PC-3 (cell line): ENCODE results near the gene VDR. TPM values are rescaled to one million over a fixed set of nuclear protein-coding genes. Genes with fewer than 3 reads are reported as not detected.

ENCODE experiments used
- ATAC-seq: fragments of 200-7000 bp; cut with Tn5 transposase; 2 replicates; pipeline ENCODE4 v1.9.1; 2020; ENCODE audit warnings: mild to moderate bottlenecking, moderate library complexity
- BruUV-seq: library from RNA; stranded (reverse); fragments of 400-500 nt; replicated peaks from 2 replicates; lab custom pipeline; 2021; lab: Mats Ljungman, UMichigan
- CTCF ChIA-PET: fragments of 300-600 bp; sonication (Branson Sonifier 250); formaldehyde crosslinking; loops from one replicate; lab custom pipeline; 2022; ENCODE audit warnings: antibody characterized with exemption; lab: Charles Lee
- POLR2A ChIA-PET: fragments of 300-600 bp; sonication (Branson Sonifier 250); formaldehyde crosslinking; loops from one replicate; lab custom pipeline; 2022; ENCODE audit warnings: antibody characterized with exemption; ENCODE audit not compliant: unreplicated experiment; lab: Charles Lee
- DNase-seq: peaks from one replicate; pipeline ENCODE4 v3.0.0-alpha.2; 2015
- H2AFZ ChIP-seq: fragments of 300-600 bp; sonication (generic); 2 replicates; pipeline ENCODE4 v1.6.0; 2016; ENCODE audit warnings: antibody characterized with exemption, low read length
- H3F3A ChIP-seq: fragments of 300-600 bp; sonication (generic); one replicate; pipeline ENCODE4 v1.6.0; 2017; ENCODE audit warnings: antibody characterized with exemption, low read length, control low read depth, mild to moderate bottlenecking; ENCODE audit not compliant: unreplicated experiment
- H3K27ac ChIP-seq: fragments of 300-600 bp; sonication (generic); 2 replicates; pipeline ENCODE4 v1.5.1; 2016; ENCODE audit warnings: mild to moderate bottlenecking, low read length
- H3K27me3 ChIP-seq: fragments of 300-600 bp; sonication (generic); 2 replicates; pipeline ENCODE4 v1.6.1; 2016; ENCODE audit warnings: low read length, mixed read lengths
- H3K36me3 ChIP-seq: fragments of 300-600 bp; sonication (generic); 2 replicates; pipeline ENCODE4 v1.6.1; 2016; ENCODE audit warnings: low read depth, mixed run types, low read length, mixed read lengths
- H3K4me1 ChIP-seq: fragments of 300-600 bp; sonication (generic); 2 replicates; pipeline ENCODE4 v1.5.1; 2016; ENCODE audit warnings: low read length; ENCODE audit not compliant: insufficient read depth
- H3K4me2 ChIP-seq: fragments of 300-600 bp; sonication (generic); 2 replicates; pipeline ENCODE4 v1.6.0; 2016; ENCODE audit warnings: low read length
- H3K4me3 ChIP-seq: fragments of 300-600 bp; sonication (generic); 2 replicates; pipeline ENCODE4 v1.5.1; 2016; ENCODE audit warnings: mild to moderate bottlenecking, low read length, mixed read lengths
- H3K79me2 ChIP-seq: fragments of 300-600 bp; sonication (generic); 2 replicates; pipeline ENCODE4 v1.6.1; 2017; ENCODE audit warnings: low read length, mixed read lengths
- H3K9ac ChIP-seq: fragments of 300-600 bp; sonication (generic); 2 replicates; pipeline ENCODE4 v1.6.0; 2016; ENCODE audit warnings: mild to moderate bottlenecking, low read length
- H3K9me2 ChIP-seq: fragments of 300-600 bp; sonication (generic); replicated peaks from 2 replicates; pipeline ENCODE4 v1.6.1; 2016; ENCODE audit warnings: mixed run types, low read length, mixed read lengths
- H3K9me3 ChIP-seq: fragments of 300-600 bp; sonication (generic); 2 replicates; pipeline ENCODE4 v1.6.1; 2016; ENCODE audit warnings: low read length, mixed read lengths
- H4K20me1 ChIP-seq: fragments of 300-600 bp; sonication (generic); 2 replicates; pipeline ENCODE4 v1.6.1; 2016; ENCODE audit warnings: low read length, mixed read lengths
- CTCF ChIP-seq: fragments of 300-600 bp; sonication (generic); conservative IDR thresholded peaks from 2 replicates; pipeline ENCODE4 v1.5.1; 2017; ENCODE audit warnings: antibody characterized with exemption, low read depth, mild to moderate bottlenecking, low read length
- EZH2 ChIP-seq: fragments of 300-600 bp; sonication (generic); IDR thresholded peaks from one replicate; pipeline ENCODE4 v1.6.1; 2017; ENCODE audit warnings: antibody characterized with exemption, mild to moderate bottlenecking, low read length; ENCODE audit not compliant: unreplicated experiment
- EZH2phosphoT487 ChIP-seq: fragments of 300-600 bp; sonication (generic); IDR thresholded peaks from 2 replicates; pipeline ENCODE4 v1.6.1; 2018; ENCODE audit warnings: mild to moderate bottlenecking, antibody characterized with exemption, low read length, borderline replicate concordance
- intact Hi-C: fragments of 100-400 bp; cut with micrococcal nuclease; formaldehyde crosslinking; loops from 2 replicates; pipeline ENCODE4 v1.9.0; 2023
- total RNA-seq: library from RNA; depleted of rRNA; stranded (reverse); fragments of >200 nt; gene quantifications from 2 replicates; pipeline ENCODE4 v1.2.3, GENCODE V29; 2014

Gene VDR
- total RNA-seq, 1 experiment from 2014 or later: 19.9 TPM

GRCh38 chr12:47920913-47921312 is 16.1 kb upstream of the VDR start:
- Histone ChIP-seq H3K4me3 (no peak overlapping the region), H3K9me3 (no peaks in the 10 kb centered on the region), H3K27ac (no peak overlapping the region), H3K4me1 (no peaks in the 10 kb centered on the region), H2AFZ (no peak overlapping the region), H4K20me1 (no peaks in the 10 kb centered on the region), H3K79me2 (no peaks in the 10 kb centered on the region), H3F3A (no peaks in the 10 kb centered on the region), H3K9me2 (no peaks in the 10 kb centered on the region), H3K9ac (no peak overlapping the region), H3K4me2 (no peak overlapping the region), H3K36me3 (no peaks in the 10 kb centered on the region), H3K27me3 (peaks cover 59% of the 10 kb centered on the region)
- ATAC-seq (no peak), DNase-seq (no peak)
- intact Hi-C loops: no loop called here
- ChIA-PET CTCF (no interaction called here), POLR2A (interaction anchor here (0.6 kb wide), 1 partner anchor 16 kb away, joined by 3 read pairs; the partner anchor contains the start of gene VDR)
- TF ChIP-seq EZH2 (no peak), EZH2phosphoT487 (no peak), CTCF (no peak)
- no TSS peak for BruUV-seq

- Histone ChIP-seq H3K4me3 (no peak overlapping the region), H3K27me3 (peaks cover 15% of the 10 kb centered on the region; the same call in 1 of the 2 replicates), H2AFZ (no peak overlapping the region), H3K9me2 (no peaks in the 10 kb centered on the region), H3K79me2 (no peaks in the 10 kb centered on the region), H3K4me2 (no peak overlapping the region), H3K36me3 (no peaks in the 10 kb centered on the region), H4K20me1 (no peaks in the 10 kb centered on the region), H3K9ac (no peak overlapping the region), H3K4me1 (no peaks in the 10 kb centered on the region), H3F3A (no peaks in the 10 kb centered on the region), H3K27ac (no peak overlapping the region), H3K9me3 (no peaks in the 10 kb centered on the region)
- TF ChIP-seq EZH2: no peak
- BruUV-seq: no TSS peak
- intact Hi-C loops: no loop called here
- DNase-seq (no peak), ATAC-seq (no peak)
- CTCF ChIA-PET: no interaction called here
- POLR2A ChIA-PET: no interaction called here
Measured at GRCh38 chr12:47913081-47913480, 8.3 kb upstream of the VDR start.

- ATAC-seq: no peak
- Histone ChIP-seq H3K36me3 (no peaks in the 10 kb centered on the region), H3K9ac (no peak overlapping the region), H3K9me3 (no peaks in the 10 kb centered on the region), H3K4me2 (no peak overlapping the region), H3K4me1 (no peaks in the 10 kb centered on the region), H3K4me3 (no peak overlapping the region), H3K79me2 (no peaks in the 10 kb centered on the region), H3K27ac (no peak overlapping the region), H3F3A (no peaks in the 10 kb centered on the region), H3K27me3 (peaks cover 12% of the 10 kb centered on the region; the same call in 1 of the 2 replicates), H3K9me2 (no peaks in the 10 kb centered on the region), H4K20me1 (no peaks in the 10 kb centered on the region), H2AFZ (no peak overlapping the region)
- no TSS peak for BruUV-seq
- ChIA-PET CTCF (no interaction called here), POLR2A (no interaction called here)
- intact Hi-C loops: no loop called here
- no peak for DNase-seq
- TF ChIP-seq CTCF (no peak), EZH2phosphoT487 (no peak), EZH2 (no peak)
Measured at GRCh38 chr12:47912556-47912955, 7.8 kb upstream of the VDR start.
